NCI-H2227 treated with DMSO at 0.1 percent for 48 hours (cell line): ENCODE data around the gene LENG9.

Experiments
- DNase-seq: peaks from one replicate; lab custom pipeline; 2025; lab: John Stamatoyannopoulos, UW

Gene LENG9

GRCh38 chr19:54421521-54421920 lies 42.1 kb downstream of the LENG9 start:
- DNase-seq: no peak

DNA sequence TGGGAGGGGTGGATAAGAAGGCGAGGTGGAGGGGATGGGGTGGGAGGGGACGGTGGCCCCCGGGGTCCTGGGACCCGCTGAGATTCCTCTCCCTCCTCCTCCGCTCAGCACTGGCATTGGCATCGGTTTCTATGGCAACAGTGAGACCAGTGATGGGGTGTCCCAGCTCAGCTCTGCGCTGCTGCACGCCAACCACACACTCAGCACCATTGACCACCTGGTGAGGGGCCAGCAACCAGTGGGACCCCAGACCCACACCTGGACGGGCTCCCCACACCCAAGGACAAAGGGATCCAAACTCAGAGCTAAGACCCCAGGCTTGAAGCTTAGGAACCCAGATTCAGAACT lies 42.4 kb downstream of the LENG9 start:
- DNase-seq: no peak

DNA sequence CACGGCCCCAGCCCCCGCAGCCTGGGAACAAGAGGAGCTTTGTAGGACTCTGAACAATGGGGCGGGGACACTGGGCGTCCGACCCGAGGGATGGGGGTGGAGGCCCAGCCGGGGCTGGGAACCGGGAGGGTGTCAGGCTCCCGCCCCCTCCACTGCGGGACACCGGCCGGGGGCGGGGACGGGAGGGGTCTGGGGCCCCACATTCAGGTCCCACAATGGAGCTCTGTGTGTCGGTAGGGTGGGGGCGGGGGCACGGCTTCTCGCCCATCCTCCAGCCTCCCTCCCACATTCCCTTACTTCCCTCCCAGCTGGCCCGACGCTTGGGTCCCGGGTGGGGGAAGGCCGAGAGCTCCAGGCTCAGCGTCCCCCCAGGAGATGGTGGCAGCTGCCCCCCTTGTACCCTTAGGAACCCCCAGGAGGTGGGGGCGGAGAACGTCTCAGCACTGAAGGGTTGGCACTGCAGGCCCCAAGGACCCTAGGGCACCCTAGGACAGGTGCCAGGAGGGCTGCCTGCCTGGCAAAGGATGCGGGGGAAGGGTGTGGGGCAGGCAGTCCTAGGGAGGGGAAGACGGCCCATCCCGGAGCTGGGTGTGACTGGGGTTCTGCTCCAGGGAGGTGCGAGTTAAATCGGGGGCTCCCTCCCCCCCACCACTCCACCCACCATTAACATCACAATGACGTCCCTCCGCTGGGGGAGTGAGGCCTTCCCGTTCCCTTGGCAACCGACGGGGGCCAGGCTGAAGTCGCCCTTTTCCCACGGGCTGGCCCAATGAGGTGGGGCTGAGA lies 43.0 kb downstream of the LENG9 start:
- peak; percentile 93 for DNase-seq

- no peak for DNase-seq
These were observed 43.6 kb downstream of the LENG9 start for GRCh38 chr19:54420068-54420382.

DNA sequence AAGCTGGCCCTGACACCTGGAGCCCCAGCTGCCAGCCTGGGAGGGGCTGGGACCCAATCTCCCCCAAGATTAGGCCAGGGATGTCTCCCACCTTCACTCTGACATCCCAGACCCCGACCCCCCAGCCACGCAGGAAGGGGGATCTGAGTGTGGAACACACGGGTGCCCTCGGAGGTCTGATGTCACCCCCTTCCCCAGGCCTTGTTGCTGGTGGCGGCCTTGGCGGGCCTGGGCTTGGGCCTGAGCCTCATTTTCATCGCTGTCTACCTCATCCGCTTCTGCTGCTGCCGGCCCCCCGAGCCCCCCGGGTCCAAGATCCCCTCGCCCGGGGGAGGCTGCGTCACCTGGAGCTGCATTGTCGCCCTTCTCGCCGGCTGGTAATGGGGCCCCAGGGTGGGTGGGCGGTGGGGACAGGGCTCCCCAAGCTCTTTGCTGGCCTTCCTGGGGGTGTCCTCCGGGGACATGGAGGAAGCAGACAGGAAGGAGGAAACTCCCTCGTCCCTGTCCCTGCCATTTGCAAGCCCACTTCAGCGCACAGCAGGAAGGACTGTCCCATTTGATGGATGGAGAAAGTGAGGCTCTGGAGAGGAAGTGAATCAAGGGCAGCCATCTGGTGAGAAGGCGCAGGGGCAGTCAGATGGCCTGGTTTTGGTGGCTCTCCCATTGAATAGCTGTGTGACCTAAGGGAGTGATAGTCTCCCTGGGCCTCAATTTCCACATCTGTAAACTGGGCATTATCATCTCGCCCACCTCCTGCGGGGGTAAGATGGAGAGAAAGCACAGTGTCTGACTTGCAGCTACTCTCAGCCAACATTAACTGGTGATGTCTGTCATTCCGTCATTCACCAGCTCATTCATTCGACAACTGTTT lies 44.4 kb downstream of the LENG9 start:
- DNase-seq: no peak

- peak; percentile 74 for DNase-seq
These were observed 45.3 kb downstream of the LENG9 start for GRCh38 chr19:54418030-54418929.

- DNase-seq: no peak
These were observed 46.7 kb downstream of the LENG9 start for GRCh38 chr19:54416695-54417491.

DNA sequence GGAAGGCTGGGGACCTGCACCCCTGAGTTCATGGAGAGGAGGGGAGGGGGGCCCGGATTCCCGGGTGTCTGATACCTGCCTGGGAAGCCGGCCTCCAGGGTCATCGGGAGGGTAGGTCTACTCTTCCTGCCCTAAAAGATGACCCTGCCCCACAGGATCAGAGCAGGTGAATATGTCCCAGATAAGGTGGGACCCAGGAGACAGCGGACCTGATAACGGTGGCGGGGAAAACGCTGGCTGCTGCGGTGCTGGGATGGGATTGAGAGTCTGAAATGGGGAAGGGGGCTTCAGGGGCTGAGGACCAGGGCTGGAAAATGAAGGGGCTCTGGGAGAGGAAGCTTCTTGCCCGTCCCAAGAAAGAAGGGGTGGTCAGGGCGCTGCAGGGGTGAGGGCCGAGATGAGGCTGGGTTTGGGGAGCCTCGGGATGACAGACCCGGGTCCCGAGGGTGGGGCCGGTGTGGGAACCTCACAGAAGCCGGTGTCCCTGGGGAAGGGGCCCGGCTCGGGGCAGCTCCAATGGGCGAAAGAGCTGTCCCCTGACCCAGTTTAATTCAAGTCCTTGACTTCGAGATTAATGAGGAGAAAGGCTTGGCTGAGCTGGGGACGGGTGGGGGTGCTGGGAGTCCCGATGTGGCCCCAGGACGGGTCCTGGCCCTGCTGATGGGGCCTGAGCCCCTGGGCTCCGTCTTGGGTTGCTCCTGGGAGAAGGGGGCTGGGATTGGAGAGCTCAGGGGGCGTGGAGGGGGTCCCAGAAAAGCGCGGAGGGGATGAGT lies 47.5 kb downstream of the LENG9 start:
- no peak for DNase-seq

- DNase-seq: peak; percentile 58
These were observed 48.2 kb downstream of the LENG9 start, which contains the start of gene TTYH1 for GRCh38 chr19:54415208-54415900. TSS of gene TTYH1 (plus strand) at chr19:54415464. CDS start at chr19:54415553, 89 bp downstream.

- DNase-seq: no peak
These were observed 49.4 kb downstream of the LENG9 start for GRCh38 chr19:54414156-54414555.

- DNase-seq: no peak
These were observed 50.7 kb downstream of the LENG9 start for GRCh38 chr19:54412877-54413276.
